Fibroblast of lung (primary cell): Measurements from ENCODE around the gene KIF2A. TPM values are rescaled to one million over a fixed set of nuclear protein-coding genes. Genes with fewer than 3 reads are reported as not detected.

Experiments
- DNase-seq, 2 donors: peaks; one replicate each; pipeline versions ENCODE4 v3.0.0 to v3.0.0-alpha.2; 2010; ENCODE audit warnings: low read depth in 2 of 2
- H2AFZ ChIP-seq: 2 replicates; pipeline ENCODE4 v1.5.1; 2012; ENCODE audit warnings: low read length, control low read depth, inconsistent platforms
- H3K27ac ChIP-seq: 2 replicates; pipeline ENCODE4 v1.5.1; 2011; ENCODE audit warnings: low read length, control low read depth; ENCODE audit not compliant: insufficient read depth
- H3K27me3 ChIP-seq: 2 replicates; pipeline ENCODE4 v1.5.1; 2011; ENCODE audit warnings: mild to moderate bottlenecking, low read length; ENCODE audit not compliant: control insufficient read depth, insufficient read depth
- H3K36me3 ChIP-seq: 2 replicates; pipeline ENCODE4 v1.5.1; 2011; ENCODE audit warnings: low read length; ENCODE audit not compliant: control insufficient read depth, insufficient read depth
- H3K4me1 ChIP-seq: 2 replicates; pipeline ENCODE4 v1.5.1; 2011; ENCODE audit warnings: low read length; ENCODE audit not compliant: control insufficient read depth, insufficient read depth; ENCODE audit errors: extremely low read depth
- H3K4me2 ChIP-seq: 2 replicates; pipeline ENCODE4 v1.5.1; 2011; ENCODE audit warnings: low read length, control low read depth; ENCODE audit not compliant: insufficient read depth; ENCODE audit errors: extremely low read depth
- H3K4me3 ChIP-seq, 4 experiments: fragments of 200-600 bp in 1 of 4; sonication (generic) in 1 of 4; replicated peaks in 1 of 4; 2 replicates each; pipeline ENCODE4 v1.5.1; 2011 to 2016; ENCODE audit warnings: low read length in 4 of 4, low read depth in 3 of 4, mild to moderate bottlenecking in 3 of 4, control low read depth in 2 of 4, inconsistent platforms in 1 of 4, mixed read lengths in 1 of 4; ENCODE audit not compliant: insufficient read depth in 1 of 4; ENCODE audit errors: control extremely low read depth in 1 of 4
- H3K79me2 ChIP-seq: 2 replicates; pipeline ENCODE4 v1.5.1; 2012; ENCODE audit warnings: mild to moderate bottlenecking, low read length, inconsistent platforms; ENCODE audit not compliant: control insufficient read depth, insufficient read depth
- H3K9ac ChIP-seq: 2 replicates; pipeline ENCODE4 v1.5.1; 2011; ENCODE audit warnings: mild to moderate bottlenecking, low read length, control low read depth; ENCODE audit not compliant: insufficient read depth
- H3K9me3 ChIP-seq: 2 replicates; pipeline ENCODE4 v1.5.1; 2012; ENCODE audit warnings: low read depth, low read length; ENCODE audit not compliant: control insufficient read depth, insufficient read depth
- H4K20me1 ChIP-seq: 2 replicates; pipeline ENCODE4 v1.5.1; 2011; ENCODE audit warnings: low read length; ENCODE audit not compliant: control insufficient read depth, insufficient read depth; ENCODE audit errors: extremely low read depth
- EZH2 ChIP-seq: IDR thresholded peaks from 2 replicates; pipeline ENCODE4 v1.5.1; 2012; ENCODE audit warnings: low read length, control low read depth, mild to moderate bottlenecking; ENCODE audit errors: missing control alignments
- polyA plus RNA-seq, 2 donors: library from polyadenylated mRNA; depleted of rRNA in 1 of 2; stranded (reverse) in 1 of 2; unstranded in 1 of 2; fragments of >200 nt; gene quantifications; 2 replicates each; pipeline ENCODE4 v1.2.1, GENCODE V29; 2011 to 2012; ENCODE audit warnings: missing spikeins in 1 of 2
- total RNA-seq: library from RNA; depleted of rRNA; stranded (reverse); fragments of >200 nt; gene quantifications from 2 replicates; pipeline ENCODE4 v1.2.1, GENCODE V29; 2014
- TF ChIP-seq, protein P1 (sequence below), 2 donors: IDR thresholded peaks in 1 of 2; conservative IDR thresholded peaks in 1 of 2; 1 replicate in 1 of 2; 2 replicates in 1 of 2; pipeline ENCODE4 v1.5.1; 2011 to 2012; ENCODE audit warnings: low read length in 2 of 2, control low read depth in 1 of 2, inconsistent platforms in 1 of 2, low read depth in 1 of 2, mild to moderate bottlenecking in 1 of 2

Gene KIF2A
- total and polyA plus RNA-seq, 2 donors (not counting 1 experiment from before 2014, with no cell fraction given): 43.7 to 59.3 TPM

- Histone ChIP-seq H3K27ac (no peak overlapping the region), H3K79me2 (no peaks in the 10 kb centered on the region), H3K4me3 (no peak overlapping the region), H2AFZ (no peak overlapping the region), H3K9ac (no peak overlapping the region), H3K36me3 (no peaks in the 10 kb centered on the region), H3K9me3 (no peaks in the 10 kb centered on the region), H3K4me1 (no peaks in the 10 kb centered on the region), H3K27me3 (no peaks in the 10 kb centered on the region), H4K20me1 (no peaks in the 10 kb centered on the region), H3K4me2 (no peak overlapping the region)
- TF ChIP-seq EZH2: no peak
- TF ChIP-seq, protein P1, sequence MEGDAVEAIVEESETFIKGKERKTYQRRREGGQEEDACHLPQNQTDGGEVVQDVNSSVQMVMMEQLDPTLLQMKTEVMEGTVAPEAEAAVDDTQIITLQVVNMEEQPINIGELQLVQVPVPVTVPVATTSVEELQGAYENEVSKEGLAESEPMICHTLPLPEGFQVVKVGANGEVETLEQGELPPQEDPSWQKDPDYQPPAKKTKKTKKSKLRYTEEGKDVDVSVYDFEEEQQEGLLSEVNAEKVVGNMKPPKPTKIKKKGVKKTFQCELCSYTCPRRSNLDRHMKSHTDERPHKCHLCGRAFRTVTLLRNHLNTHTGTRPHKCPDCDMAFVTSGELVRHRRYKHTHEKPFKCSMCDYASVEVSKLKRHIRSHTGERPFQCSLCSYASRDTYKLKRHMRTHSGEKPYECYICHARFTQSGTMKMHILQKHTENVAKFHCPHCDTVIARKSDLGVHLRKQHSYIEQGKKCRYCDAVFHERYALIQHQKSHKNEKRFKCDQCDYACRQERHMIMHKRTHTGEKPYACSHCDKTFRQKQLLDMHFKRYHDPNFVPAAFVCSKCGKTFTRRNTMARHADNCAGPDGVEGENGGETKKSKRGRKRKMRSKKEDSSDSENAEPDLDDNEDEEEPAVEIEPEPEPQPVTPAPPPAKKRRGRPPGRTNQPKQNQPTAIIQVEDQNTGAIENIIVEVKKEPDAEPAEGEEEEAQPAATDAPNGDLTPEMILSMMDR (conservative IDR thresholded peaks at IDR 0.05 in 1 of 2, IDR thresholded peaks at IDR 0.05 in 1 of 2; ENCODE audit: low read depth in 1 of 2, low read length in 2 of 2): no peak
- no peak for DNase-seq
Observed at GRCh38 chr5:62282064-62282463, 23.9 kb upstream of the KIF2A start.

DNA sequence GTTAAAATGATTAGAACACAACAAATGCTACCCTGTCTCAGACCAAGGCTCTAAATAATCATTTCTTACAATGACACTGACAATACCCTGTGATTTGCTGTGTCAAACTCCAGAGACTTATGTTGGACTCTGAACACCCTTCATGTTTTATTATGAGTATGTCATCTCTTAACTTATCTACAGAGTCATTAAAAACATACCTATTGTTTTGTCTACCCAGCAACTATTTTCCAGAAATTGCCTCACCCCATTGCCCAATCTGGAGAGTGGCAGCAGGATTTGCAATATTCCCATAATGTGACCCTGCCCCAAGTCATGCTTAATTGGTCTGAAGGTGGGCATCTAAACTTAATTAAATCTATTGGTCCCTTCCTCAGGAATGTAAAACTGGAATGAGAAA, 23.0 kb upstream of the KIF2A start:
- Histone ChIP-seq H3K4me2 (no peak overlapping the region), H3K9ac (no peak overlapping the region), H3K27me3 (no peaks in the 10 kb centered on the region), H3K9me3 (no peaks in the 10 kb centered on the region), H4K20me1 (no peaks in the 10 kb centered on the region), H3K4me1 (no peaks in the 10 kb centered on the region), H2AFZ (no peak overlapping the region), H3K79me2 (no peaks in the 10 kb centered on the region), H3K4me3 (no peak overlapping the region), H3K36me3 (no peaks in the 10 kb centered on the region), H3K27ac (no peak overlapping the region)
- TF ChIP-seq, protein P1 (conservative IDR thresholded peaks at IDR 0.05 in 1 of 2, IDR thresholded peaks at IDR 0.05 in 1 of 2; ENCODE audit: low read depth in 1 of 2, low read length in 2 of 2): no peak
- no peak for TF ChIP-seq EZH2
- no peak for DNase-seq

GRCh38 chr5:62283861-62284260, 22.1 kb upstream of the KIF2A start:
- H4K20me1 ChIP-seq: no peaks in the 10 kb centered on the region
- DNase-seq: no peak
- no peaks in the 10 kb centered on the region for H3K79me2 ChIP-seq
- no peak overlapping the region for H3K9ac ChIP-seq
- TF ChIP-seq, protein P1 (conservative IDR thresholded peaks at IDR 0.05 in 1 of 2, IDR thresholded peaks at IDR 0.05 in 1 of 2; ENCODE audit: low read depth in 1 of 2, low read length in 2 of 2): no peak
- no peak overlapping the region for H3K4me3 ChIP-seq
- no peaks in the 10 kb centered on the region for H3K9me3 ChIP-seq
- no peak overlapping the region for H3K4me2 ChIP-seq
- no peaks in the 10 kb centered on the region for H3K27me3 ChIP-seq
- no peaks in the 10 kb centered on the region for H3K36me3 ChIP-seq
- H3K4me1 ChIP-seq: no peaks in the 10 kb centered on the region
- no peak overlapping the region for H3K27ac ChIP-seq
- no peak overlapping the region for H2AFZ ChIP-seq
